Activated naive CD4-positive, alpha-beta T cell (primary cell): ENCODE results near the gene SYTL3.
"Not testable (repeated sequence)": the region's sequence is repeated elsewhere in the genome, so short reads cannot be mapped to it uniquely, and the experiment has no call there.

Experiments
- DNase-seq, 4 experiments: peaks; one replicate each; lab custom pipeline; 2025; lab: John Stamatoyannopoulos, UW

SYTL3 gene

DNA sequence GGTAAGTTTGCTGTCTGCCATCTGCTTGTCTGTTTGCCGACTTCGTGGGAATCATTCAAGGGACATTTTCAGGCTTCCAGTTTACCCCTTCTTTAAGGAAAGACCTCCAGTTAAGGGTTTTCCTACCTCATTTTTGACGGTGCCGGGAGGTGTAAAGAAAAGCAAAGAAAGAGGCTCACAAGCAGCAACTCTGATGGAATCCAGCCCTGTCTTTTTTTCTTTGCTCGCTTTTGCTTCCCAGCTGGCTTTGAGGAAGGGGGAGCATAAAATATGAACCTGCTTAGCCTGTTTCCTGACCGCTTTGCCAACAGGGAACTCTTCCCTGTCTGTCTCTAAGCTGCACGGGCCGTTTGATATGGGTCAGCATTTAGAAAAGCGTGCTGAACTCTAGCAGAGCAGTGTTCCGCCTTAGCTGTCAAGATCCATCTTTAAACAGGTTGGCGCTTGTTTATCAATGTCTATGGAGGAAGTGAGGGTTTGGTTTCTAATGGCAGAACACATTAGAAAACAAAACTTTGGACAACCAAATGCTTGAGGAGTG is 13.8 kb downstream of the SYTL3 start:
- no peak for DNase-seq

DNA sequence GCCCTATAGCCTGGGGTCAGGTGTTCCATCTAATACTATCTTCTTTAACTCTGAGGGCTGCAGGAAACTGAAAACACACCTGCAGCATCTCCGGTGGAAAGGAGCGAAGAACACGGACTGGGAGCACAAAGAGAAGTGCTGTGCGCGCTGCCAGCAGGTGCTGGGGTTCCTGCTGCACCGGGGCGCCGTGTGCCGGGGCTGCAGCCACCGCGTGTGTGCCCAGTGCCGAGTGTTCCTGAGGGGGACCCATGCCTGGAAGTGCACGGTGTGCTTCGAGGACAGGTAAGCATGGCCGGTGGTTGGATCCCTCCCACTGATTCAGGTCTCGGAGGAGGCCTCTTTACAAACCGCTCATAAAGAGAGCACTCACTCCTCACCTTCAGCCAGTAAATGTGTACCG is 15.5 kb downstream of the SYTL3 start:
- DNase-seq: no peak

DNA sequence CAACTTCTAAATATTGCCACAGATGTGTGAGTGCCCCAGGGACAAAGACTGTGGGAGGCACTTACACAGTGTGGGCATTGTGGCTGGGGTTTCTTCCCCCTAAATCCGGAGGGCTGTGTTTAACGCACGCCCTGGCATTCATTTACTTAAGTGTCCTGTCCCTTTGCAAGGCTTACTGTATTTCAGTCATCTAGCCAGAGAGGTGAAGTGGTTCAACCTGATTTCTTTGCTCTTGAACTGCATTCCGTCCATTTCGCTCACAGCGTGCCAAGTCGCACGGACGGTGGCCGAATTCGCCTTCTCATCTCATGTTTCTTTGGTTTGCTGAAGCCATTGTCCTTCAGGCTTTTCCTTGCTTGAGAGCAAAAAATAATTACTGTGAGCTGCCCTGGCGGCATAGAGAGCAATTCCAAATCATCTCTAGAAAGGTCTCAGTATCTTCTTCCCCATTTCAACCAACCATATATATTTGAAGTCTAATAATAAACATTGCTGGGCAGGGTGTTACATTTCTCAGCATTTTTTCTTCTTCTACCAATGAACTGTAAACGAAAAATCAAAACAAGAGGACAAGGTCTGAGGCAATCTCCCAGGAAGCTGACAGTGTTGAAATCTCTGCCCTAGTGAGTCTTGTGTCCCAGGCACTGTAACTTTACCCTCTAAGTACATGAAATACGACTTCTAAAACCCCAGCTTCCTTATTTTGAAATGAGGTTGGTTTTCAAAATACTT is 16.9 kb downstream of the SYTL3 start:
- DNase-seq: no peak

DNA sequence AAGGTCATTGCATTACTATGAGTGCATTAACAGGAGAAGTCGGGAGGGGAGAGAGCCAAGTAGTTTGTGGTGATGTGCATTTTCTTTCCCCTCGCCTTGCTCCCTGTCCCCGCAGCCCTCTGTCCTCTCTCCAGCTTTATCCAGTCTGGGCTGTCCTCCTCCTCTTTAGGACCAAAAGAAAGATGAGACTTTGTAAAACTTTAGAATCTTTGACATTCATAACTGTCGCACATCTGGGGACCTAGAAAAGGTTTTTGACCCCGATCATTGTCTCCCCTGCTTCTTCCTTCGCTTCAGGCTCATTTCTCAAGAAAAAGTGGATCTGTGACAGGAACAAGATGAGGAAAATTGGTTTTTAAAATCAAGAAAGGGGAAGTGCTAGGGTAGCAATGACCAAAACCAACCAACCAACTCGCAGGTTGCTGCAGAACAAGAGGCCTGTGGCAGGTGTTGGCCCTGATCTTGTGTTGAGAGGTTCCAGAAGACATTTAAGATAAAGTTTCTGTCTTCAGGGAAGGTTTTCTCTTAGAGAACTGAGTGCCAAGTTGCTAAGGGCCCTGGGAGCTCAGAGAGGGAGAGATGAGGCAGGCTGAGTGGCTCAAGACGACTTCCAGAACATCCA is 17.6 kb downstream of the SYTL3 start:
- DNase-seq: no peak

DNA sequence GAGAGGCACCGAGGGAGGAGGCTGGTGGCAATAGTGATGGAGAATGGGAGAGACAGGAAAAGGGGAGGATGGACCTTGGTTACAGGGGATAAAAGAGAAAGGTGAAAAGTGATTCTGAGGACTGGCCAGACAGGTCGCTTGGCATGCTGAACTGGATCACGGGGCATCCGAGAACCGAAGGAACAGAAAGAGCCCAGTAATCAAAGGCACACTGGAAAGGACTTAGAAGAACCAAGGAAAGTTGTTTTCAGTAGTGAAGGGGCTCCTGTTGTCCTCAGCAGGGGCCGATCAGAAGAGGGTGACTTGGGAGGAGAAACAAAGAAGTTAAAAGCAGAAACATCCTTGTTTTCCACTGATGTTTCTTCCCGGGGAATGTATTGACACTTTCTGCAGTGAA is 18.9 kb downstream of the SYTL3 start:
- no peak for DNase-seq

DNA sequence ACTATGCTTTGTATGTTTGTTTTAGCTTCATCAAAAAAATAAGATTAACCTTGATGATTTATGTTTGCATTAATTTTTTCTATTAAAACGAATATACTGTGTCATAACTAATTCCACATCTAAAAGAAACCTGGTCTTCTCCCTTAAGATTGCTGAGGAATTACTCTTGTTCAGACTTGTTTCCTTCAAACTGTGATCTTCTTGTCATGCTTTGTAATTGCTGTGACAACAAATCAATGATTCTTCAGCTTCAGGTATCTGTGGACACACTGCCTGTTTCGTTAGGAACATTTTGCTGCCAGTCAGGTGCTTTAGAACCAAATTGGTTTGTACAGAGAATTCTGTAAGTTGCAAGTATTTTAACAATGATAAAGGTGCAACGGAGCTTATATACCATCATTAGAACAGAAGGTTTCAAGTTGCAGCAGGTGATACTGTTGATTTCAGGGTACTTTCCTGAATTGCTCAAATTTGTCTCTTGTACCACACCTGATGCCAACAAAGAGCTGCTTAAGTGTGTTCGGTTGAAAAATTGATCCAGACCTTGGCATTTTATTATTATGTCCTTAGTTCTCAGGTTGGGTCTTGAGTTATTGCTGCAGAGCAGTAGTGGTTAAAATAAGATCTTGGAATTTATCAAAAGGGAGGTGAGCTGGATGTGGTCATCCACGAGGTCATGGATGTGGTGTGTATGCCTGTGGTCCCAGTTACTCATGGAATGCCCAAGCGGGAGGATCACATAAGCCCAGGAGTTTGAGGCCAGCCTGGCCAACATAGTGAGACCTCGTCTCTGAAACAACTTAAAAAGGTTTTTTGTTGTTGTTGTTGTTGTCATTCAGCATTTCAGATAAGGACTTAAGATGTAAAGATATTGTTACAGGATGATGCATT is 19.5 kb downstream of the SYTL3 start:
- no peak for DNase-seq

DNA sequence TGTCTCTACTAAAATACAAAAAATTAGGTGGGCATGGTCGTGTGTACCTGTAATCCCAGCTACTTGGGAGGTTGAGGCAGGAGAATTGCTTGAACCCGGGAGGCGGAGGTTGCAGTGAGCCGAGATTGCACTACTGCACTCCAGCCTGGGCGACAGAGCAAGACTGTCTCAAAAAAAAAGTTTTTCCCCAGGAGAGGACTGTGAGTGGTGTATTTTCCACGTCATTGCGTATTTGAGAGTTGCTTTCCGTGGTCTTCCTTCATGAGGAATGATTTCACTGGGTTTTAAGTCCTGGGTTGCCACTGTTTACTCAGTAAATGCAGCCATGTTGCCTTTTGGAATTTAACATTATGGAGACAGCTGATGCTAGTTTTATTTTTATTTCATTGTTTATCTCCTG is 22.3 kb downstream of the SYTL3 start:
- not testable (repeated sequence) for DNase-seq

DNA sequence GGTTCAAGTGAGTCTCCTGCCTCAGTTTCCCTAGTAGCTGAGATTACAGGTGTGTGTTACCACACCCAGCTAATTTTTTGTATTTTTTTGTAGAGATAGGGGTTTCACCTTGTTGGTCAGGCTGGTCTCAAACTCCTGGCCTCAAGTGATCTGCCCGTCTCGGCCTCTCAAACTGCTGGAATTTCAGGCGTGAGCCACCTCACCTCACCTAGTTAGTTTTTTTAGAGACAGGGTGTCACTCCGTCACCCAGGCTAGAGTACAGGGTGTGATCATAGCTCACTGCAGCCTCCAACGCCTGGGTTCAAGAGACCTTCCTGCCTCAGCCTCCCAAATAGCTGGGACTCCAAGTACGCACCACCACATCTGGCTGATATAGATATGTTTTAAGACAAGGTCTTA is 22.9 kb downstream of the SYTL3 start:
- DNase-seq: no peak

DNA sequence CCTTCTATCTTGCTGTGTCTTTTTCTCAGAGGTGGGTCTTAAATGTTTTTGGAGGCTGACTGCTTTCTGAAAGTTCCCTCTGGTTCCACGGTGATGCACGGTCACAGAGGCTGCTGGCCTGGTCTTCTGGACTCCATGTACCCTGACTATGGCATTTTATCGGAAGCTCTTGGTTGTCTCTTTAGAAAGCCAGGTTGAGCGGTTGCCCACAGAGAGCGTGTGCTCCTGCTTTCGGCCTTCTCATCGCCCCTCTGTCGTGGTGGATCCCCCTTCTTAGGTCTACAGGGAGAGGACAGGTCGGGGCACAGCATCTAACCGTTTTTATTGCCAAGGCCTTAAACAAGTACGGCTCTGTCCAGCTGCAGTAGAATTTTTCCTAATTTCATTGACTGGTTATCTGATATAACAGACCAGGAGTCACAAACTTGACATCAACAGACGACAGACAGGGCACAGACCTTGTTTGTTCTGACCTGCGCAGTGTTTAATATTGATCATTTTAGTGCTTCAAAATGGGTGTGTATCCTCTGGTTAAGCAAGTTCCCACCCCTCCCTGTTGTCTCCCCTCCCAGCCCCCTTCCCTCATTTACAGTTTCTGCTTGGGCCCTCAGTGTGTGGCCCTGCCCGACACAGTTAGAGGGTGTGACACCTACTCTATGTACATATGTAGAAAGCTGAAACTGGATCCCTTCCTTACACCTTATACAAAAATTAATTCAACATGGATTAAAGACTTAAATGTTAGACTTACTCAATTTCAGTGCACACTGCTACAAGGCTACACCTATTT is 24.7 kb downstream of the SYTL3 start:
- DNase-seq: no peak

DNA sequence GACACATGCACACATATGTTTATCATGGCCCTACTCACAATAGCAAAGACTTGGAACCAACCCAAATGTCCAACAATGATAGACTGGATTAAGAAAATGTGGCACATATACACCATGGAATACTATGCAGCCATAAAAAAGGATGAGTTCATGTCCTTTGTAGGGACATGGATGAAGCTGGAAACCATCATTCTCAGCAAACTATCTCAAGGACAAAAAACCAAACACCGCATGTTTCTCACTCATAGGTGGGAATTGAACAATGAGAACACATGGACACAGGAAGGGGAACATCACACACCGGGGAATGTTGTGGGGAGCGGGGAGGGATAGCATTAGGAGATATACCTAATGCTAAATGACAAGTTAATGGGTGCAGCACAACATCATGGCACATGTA is 27.2 kb downstream of the SYTL3 start:
- DNase-seq: not testable (repeated sequence)

DNA sequence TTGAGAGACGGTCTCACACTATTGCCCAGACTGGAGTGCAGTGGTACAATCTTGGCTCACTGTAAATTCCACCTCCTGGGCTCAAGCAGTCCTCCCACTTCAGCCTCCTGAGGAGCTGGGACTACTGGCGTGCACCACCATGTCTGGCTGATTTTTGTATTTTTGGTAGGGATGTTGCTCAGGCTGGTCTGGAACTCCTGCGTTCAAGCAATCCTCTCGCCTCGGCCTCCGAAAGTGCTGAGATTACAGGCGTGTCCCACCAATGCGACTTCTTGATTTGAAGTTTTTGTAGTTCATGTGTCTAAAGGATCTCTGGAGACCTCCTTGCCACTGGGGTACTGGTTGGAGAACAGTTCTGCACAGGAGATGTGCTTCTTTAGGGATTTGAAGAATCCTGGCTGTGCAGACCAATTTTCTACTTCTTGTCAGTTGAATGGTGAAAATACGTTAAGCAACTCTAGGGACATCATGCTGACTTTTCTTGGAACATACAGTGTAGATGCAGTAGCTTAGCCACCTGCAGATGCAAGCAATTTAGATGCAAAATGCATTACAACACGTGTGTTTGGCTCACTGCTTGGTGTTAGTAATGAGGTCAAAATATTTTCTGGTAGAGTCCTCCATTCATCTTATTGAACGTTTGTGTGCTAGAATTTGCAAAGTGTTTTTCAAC is 28.2 kb downstream of the SYTL3 start:
- DNase-seq: no peak

DNA sequence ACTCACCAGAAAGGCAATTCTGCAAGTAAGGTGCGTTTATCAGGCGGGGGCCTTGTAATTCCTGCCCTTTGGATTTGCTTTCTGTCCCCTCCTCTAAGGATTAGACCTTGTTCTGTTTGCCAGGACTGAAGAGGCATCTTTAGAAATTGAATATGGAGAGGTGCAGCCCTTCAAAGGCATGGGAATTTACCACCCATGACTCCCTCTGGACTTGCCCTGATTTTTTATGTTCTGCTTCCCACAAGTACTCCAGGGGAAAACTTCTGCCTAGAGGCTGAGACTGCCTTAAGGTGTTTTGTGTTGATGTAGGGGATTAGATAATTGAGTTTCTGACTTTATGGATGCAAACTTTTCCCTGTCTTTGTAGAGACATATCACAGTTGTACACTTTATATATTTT is 30.2 kb downstream of the SYTL3 start:
- DNase-seq: no peak

DNA sequence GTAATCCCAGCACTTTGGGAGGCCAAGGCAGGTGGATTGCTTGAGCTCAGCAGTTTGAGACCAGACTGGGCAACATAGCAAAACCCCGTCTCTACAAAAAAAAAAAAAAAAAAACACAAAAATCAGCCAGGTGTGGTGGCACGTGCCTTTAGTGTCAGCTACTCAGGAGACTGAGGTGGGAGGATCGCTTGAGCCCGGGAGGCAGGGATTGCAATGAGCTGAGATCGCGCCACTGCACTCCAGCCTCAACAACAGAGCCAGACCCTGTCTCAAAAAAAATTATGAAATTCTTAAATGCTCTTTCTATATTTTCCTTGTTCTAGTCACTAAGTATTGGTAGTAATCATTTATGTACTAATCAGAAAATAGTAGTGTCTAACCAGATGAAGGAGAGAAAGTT is 30.6 kb downstream of the SYTL3 start:
- no peak for DNase-seq

DNA sequence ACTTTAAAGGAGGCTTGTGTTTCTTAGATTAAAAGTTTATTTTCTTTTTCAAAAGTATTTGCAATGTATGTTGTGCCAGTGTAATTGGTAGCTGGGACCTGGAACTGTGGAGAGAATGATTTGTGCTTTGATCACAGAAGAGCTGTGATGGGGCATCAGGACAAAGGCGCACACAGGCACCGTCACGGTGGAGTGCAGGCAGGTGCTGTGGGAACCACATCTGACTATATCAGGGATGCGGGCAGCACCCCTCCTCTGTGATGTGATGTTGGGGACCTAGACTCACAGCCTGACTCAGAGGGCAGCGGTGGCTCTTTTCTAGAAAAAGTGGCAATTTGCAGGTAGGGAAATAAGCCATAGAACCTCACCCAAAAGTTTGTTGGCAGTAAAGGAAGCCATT is 34.5 kb downstream of the SYTL3 start:
- DNase-seq: peak in 1 of 4 experiments; percentile 11

DNA sequence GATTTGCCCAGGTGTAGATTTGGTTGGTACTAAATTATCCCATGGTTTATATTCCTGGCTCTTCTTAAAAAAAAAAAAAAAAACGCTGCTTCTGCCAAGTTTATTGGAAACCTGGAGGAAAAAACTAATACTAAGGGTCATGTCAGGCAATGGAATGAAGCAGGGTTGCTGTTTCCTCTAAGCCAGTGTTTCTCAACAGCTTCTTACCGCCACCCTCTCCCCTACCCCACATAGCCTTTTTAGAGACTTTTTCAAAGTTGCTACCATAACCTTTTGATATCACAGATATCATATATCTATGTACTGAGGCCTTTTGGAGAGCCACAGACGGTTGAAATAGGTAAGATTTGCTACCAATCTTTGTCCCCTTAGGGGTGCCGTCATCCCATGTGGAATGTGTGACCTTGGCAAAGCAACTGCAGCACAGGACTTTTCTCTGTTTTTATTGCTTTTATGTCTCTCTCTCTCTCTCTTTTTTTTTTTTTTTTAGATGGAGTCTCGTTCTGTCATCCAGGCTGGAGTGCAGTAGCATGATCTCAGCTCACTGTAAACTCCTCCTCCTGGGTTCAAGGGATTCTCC is 35.0 kb downstream of the SYTL3 start:
- DNase-seq: no peak

DNA sequence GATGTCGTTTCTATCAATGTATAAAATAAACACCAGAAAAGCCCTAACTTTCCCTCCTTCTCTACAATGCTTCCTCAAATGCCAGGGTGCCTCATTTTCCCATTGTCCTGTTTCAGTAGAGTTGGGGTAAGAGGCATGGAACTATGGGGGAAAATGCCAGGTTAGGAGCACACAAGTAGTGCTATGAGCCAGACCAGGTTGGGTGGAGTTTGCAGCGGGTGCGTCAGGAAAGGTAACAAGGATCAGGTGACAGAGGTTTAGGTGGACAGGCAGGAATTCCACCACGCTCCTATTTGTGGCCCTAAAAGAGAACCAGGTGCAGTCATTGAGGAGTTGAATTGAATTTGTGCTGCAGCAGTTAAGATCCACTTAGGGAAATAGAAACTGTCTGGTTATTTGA is 36.5 kb downstream of the SYTL3 start:
- no peak for DNase-seq

DNA sequence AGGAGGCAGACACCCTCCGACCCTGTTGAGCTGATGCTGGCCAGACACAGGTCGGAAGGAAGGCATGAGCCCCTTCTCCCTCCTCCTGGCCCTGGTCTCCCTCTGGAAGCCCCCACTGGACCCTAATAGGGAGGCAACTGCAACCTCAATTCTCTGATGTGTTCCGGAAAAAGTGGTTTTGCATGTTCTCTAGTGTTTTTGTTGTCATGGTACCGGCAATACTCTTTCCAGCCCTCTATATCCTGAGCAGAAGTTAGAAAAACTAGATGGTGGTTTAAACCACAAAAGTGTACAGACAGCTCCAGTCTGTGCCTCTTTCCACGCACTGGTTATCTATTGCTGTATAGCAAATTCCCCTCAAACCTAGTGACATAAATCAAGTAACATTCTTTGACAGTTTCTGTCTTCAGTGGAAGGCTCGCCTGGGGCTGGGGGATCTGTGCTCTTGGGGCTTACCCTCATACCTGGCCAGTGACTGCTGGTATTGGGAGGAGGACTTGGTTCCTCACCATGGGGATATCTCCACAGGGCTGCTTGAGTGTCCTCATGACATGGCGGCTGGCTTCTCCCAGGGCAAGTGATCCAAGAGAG is 37.0 kb downstream of the SYTL3 start:
- peak in 1 of 4 experiments; percentile 17 for DNase-seq

DNA sequence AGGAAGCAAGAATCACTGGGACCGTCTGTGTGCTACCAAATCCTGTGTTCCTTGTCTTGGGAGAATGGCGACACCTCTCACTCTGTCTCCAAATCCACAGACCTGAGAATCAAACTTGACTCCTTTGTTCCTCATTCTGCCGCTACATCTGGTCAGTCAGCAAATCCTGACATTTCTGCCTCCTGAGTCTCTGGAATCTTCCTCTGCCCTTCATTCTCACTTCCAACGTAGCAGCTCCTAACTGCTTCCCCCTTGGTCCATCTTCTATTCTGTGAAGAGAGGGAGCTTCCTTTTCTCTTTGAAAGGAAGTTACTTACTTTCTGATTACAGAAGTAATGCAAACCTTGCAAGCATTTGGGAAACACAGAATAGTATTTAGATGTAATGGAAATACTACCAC is 37.7 kb downstream of the SYTL3 start:
- no peak for DNase-seq

DNA sequence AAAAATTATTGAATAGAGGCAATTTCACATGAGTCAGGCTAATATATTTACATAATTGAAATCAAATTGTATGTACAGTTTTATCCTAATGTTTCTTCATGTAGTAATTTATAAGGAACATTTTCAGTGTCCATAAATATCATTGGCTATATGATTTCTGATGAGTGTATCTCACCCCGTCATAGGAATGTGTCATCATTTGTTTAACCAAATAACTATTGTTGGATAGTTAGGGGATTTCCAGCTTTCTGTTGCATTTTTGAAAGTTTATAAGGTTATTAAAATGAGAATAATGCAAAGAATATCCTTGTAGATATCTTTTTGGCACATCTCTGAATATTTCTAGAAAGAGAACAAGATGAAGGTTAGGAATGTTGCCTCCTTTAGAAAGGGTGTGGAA is 39.0 kb downstream of the SYTL3 start:
- no peak for DNase-seq

DNA sequence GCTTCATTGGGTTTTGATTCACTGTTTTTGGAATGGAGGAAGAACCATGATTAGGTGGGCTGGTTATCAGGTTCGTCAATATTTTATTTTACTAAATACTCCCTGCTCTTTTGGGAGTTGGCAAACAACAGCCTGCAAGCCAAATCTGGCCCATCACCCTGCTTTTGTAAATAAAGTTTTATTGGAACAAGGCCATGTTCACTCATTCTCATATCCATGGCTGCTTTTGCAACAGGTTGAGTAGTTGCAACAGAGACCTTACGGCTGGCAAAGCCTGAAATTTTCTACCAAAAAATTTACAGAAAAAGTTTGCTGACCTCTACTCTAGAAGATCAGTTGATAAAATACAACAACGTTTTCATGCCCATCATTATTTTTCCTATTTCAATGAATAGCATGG is 45.1 kb downstream of the SYTL3 start:
- DNase-seq: no peak

DNA sequence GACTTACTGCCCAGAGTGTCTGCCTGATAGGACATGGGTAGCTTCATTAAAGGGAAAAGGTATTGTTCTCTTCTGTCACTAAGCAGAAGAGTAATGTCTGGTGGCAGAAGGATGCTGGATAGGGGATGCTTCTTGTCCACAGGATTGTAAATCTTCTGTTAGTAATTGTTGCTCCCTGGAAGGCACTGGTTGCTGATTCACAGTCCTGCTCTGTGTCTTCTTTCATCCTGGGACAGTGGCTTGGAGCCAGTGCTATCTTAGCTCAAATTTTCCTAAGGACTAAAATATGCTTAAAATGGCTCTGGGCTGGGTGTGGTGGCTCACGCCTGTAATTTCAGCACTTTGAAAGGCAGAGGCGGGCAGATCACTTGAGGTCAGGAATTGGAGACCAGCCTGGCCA is 48.0 kb downstream of the SYTL3 start:
- DNase-seq: no peak
